NCI-H2227 treated with DMSO at 0.1 percent for 48 hours (cell line): Measurements from ENCODE around the gene NR4A2.

ENCODE experiments used
- DNase-seq: peaks from one replicate; lab custom pipeline; 2025; lab: John Stamatoyannopoulos, UW

The NR4A2 gene

DNA sequence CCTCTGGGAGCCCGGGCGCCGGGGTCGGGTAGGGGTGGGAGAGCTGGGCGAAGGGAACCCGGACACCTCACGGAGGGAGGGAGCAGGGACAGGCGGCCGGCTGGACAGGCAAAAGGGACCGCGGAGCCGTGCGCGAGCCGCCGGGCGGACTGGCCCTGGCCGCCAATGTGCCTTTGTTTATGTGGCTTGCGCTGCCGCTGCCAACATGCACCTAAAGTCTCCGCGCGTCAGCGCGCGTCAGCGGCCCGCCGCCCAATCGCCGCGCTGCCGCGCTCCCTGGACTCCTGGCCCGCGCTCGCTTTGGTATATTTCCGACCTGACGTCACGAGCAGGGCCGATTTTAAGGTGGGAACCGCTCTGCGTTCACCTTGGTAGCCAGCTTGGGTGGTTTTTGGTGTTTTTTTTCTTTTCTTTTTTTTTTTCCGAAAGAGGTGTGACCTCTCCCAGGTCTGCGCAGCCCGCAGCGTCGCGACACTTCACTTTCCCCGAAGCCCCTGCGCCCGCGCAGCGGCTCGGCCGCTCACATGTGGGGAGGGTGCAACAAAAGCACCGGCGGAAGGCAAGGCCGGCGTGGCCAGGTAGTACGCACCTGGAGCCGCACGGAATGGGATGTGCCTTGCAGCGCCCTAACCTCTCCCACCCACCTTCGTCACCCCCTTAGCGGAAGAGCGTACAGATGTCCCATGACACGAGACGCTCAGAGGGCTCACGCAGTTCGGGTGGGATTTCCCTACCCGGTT lies at the start of gene NR4A2:
Gene NR4A2, minus strand, starts transcription at position 188 of the 740 bp plus-strand sequence. CDS start 2,535 bp downstream, outside the sequence.
- DNase-seq, result peak; percentile 90

- DNase-seq, result no peak
These were observed 47.7 kb upstream of the NR4A2 start for GRCh38 chr2:156380117-156380645.

GRCh38 chr2:156379714-156380113 lies 47.2 kb upstream of the NR4A2 start:
- DNase-seq, result no peak

DNA sequence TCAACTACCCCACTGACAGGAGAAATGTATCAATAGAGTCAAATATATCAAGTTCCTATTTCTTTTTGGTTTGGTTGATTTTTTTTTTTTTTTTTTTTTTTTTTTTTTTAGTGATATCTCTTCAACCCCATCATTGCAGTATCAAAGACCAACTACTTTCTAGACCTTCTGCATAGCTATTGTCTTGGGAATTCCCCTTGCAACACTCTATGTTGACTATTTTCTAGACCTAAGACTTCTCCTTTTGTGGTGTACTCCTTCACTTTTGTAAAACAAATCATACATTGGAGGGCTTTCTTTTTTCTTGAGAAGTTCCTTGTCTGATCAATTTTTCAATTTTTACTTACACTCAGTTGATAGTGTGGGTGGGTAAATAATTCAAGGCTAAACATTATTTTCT lies 46.5 kb upstream of the NR4A2 start:
- DNase-seq, result no peak

- DNase-seq, result no peak
These were observed 34.2 kb upstream of the NR4A2 start for GRCh38 chr2:156366753-156367152.

DNA sequence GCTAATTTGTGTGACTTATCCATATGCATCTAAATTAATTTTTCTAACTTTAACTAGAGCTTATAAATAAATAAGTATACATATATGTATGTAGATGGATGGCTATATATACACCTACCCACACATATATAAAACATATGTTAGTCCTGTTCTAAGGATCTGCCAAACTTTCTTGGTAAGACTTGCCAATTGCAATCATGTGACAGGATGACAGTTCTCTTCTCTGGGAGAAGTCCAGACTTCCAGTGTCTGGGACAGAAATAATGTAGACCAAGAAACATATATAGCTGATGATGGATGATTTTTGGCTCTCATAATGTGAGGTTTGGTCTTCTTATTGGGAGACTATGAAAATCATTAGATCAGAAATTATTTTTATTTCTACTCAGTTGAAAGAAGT lies 30.6 kb upstream of the NR4A2 start:
- DNase-seq, result no peak

DNA sequence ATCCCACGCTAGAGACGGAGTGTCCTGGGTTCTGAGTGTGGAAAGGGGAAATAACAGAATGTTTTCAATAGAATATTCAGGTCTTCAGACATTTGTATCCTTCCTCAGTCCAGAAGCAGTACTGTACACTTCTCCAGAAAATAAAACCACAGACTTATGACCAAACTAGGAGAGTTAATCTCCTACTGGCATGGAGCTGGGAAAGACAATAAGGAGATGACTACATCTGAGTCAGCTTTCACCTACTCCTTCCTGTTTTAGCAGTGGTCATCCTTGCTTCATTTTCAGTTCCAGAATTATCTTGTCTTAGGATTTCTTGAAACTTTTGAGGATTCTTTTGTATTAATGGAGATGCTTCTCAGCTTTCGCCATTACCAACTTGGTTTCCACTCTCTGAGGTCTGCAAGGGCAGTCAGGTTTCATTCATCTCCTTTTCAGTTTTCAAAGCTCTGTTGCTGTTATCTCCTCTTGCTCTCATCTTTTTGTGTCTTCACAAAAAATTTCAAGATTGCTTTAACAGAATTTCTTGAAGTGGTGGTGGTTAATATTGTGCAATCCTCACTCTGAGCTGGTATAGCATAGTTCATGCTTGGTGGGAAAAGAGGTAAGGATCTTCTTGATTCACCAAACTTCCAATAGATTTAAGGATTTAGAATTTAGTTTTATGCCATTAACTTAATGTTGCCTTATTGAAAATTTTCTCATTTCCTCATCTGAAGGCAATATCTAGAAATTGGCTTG lies 23.7 kb upstream of the NR4A2 start:
- no peak for DNase-seq

- no peak for DNase-seq
These were observed 20.4 kb upstream of the NR4A2 start for GRCh38 chr2:156352911-156353310.

DNA sequence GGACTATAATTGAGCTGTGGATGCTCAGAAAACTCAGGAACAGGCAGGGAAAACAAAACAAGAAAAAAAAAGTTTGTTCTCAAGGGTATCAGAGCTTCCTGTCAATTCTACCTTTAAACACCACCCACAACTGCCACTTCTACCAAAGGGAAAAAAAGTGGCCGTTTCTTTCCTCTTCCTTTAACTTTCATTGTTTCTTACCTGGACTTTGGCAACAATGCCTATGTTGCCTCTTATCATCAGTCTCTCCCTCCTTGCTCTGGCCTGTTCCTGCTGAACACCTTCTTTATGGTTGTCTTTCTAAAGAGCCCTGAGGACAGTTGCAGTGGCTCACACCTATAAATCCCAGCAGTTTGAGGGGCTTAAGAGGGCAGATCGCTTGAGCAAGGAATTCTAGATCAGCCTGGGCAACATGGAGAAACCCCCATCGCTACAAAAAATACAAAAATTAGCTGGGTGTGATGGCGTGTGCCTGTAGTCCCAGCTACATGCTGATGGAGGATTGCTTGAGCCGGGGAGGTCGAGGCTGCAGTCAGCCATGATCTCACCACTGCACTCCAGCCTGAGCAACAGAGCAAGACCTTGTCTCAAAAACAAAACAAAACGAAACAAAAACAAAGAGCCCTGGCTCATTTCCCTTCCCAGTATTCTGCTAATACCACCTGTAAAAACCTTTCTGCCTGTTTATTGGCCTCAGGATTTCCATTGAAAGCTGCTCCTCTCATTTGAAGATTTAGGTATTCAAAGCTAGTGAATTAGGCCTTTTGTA lies 18.0 kb upstream of the NR4A2 start:
- no peak for DNase-seq

DNA sequence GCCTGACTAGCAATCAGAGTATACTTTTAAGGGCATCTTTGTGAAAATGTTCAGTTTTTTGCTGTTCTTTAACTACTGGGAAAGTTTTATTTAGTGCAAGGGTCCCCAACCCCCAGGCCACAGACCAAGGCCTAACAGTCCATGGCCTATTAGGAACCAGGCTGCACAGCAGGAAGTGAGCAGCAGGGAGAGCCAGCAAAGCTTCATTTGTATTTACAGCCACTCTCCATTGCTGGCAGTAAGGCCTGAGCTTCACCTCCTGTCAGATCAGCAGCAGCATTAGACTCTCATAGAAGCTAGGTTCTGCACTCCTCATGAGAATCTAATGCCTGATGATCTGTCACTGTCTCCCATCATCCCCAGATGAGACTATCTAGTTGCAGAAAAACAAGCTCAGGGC lies 17.1 kb upstream of the NR4A2 start:
- no peak for DNase-seq

GRCh38 chr2:156349161-156349560 lies 16.6 kb upstream of the NR4A2 start:
- DNase-seq, result no peak

DNA sequence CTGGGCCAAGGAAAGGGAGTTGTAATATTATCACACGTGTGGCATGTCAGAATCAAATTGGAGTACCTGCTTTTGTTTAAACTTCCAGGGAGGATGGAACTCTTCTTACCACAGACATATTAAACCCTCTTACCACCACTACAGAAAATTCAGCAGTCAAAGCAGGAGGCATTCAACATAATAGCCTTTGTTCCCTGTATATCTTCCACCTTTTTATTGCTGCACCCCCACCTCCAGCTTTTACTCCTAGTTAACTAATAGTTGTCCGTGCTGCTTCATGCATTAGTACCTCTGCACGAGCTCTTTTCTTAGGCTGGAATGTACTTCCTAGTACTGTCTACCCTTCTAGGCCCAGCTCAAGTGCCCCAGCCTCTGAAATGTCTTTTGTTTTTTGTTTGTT lies 14.9 kb upstream of the NR4A2 start:
- no peak for DNase-seq

- DNase-seq, result no peak
These were observed 14.2 kb upstream of the NR4A2 start for GRCh38 chr2:156346731-156347130.

DNA sequence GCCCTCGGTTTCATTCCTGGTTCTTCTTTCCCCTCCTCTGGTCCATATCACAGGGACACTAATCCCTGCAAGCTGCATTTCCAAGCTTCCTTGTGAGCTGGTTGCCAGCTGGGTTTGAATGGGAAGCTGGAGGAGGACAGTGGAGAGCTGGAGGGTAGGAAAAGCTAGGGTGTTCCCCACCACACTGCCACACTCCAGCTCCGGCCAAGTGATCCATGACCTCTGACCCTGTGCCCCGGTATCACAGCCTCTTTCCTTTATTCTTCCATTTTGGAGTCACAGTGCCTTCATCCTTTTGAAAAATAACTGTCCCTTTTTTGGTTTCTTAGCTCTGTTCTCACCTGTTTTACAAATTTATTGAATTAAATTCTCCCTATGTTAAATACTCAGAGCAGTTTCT lies 13.1 kb upstream of the NR4A2 start:
- DNase-seq, result no peak

- peak; percentile 41 for DNase-seq
These were observed 11.4 kb upstream of the NR4A2 start for GRCh38 chr2:156343940-156344301.

DNA sequence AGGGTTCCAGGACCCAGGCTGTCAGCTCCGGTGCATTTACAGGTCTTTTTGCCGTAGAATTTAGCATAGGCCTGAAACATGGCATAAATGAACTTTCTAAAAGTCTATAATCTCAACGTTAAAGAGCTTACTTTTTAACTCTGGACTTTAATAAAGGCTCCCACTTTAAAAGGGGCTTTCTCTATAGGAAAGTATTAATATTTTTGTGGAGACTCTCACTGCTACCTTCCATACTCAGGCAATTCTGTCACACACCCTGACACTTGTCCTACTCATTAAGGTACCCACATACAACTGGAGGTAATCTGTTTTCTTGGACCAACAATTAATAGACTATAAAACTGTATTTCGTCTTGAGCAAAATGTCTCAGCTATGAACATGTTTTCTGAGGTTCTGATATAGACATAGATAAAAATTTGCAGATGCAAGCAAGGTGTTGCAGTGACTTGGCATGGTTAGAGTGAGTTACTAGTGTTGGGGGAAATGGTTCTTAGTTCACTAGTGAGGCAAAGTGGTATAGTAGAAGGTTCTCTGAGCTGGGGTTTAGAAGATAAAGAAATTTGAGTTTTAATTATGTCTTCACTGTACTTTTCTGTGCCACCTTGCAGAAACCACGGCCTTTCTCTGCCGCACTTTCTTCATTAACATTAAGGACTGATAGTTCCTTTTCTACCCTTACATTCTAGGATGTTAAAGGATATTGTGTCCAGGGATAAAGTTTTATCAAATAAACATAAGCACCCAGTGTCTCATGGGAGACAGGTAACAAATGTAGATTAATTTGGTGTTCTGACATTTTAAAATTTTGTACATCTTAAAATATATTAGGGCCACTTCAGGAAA lies 10.8 kb upstream of the NR4A2 start:
- DNase-seq, result peak; percentile 80

GRCh38 chr2:156342254-156343095 lies 10.0 kb upstream of the NR4A2 start:
- DNase-seq, result peak; percentile 94

- peak; percentile 99 for DNase-seq
These were observed 9.1 kb upstream of the NR4A2 start for GRCh38 chr2:156341452-156342253.

DNA sequence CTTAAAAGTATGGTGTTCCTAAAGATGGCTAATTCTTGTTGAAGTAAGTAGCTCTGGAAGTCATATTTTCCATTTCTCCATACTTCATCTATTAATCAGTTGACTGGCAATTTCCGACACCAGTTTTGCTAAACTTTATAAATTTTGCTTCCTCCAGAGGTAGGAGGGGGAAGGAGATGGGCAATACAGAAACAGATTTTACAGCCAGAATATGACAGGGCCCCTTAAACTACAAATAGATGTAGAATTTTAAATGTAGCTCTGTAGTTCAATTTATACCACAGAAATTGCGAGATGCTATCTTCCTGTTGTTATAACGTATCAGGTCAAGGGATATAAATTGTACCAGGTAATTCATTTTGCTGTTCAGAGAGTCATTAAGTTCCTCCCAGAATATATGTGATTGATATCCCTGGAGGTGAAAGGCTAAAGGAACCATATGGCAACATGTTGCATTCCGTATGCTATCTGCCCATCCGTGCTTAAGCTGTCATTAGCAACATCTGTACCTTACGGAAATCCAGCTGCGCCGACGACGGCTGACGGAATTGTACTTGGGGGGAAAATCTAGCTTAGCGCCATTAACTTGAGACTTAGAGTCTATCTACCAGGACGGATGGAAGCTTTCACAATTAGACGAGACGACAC lies 8.4 kb upstream of the NR4A2 start:
- peak; percentile 97 for DNase-seq
